Neuronal stem cell (in vitro differentiated cells): Measurements from ENCODE around the gene ADRA2B.
A peak's percentile ranks its signal among the peaks of the same experiment; 100 is the strongest.

Source experiments
- DNase-seq: peaks from one replicate; pipeline ENCODE4 v3.0.0-alpha.2; 2013; ENCODE audit warnings: low spot score
- H2AFZ ChIP-seq: one replicate; pipeline ENCODE4 v1.6.1; 2013; ENCODE audit warnings: mild to moderate bottlenecking, low read length, inconsistent platforms
- H2AK5ac ChIP-seq: 2 replicates; pipeline ENCODE4 v1.6.1; 2013; ENCODE audit warnings: low read depth, mild to moderate bottlenecking, inconsistent platforms, low read length, moderate library complexity, mixed read lengths
- H2BK120ac ChIP-seq: 2 replicates; pipeline ENCODE4 v1.6.1; 2013; ENCODE audit warnings: low read depth, mild to moderate bottlenecking, inconsistent platforms, low read length, moderate library complexity, mixed read lengths
- H2BK12ac ChIP-seq: one replicate; pipeline ENCODE4 v1.6.1; 2013; ENCODE audit warnings: low read length, inconsistent platforms
- H2BK15ac ChIP-seq: 2 replicates; pipeline ENCODE4 v1.6.1; 2013; ENCODE audit warnings: mild to moderate bottlenecking, low read length, inconsistent platforms, mixed read lengths
- H2BK5ac ChIP-seq: one replicate; pipeline ENCODE4 v1.6.1; 2013; ENCODE audit warnings: inconsistent platforms, mild to moderate bottlenecking, low read length, moderate library complexity
- H3K14ac ChIP-seq: one replicate; pipeline ENCODE4 v1.6.1; 2013; ENCODE audit warnings: low read length, inconsistent platforms
- H3K18ac ChIP-seq: 2 replicates; pipeline ENCODE4 v1.6.1; 2013; ENCODE audit warnings: low read length, inconsistent platforms
- H3K23ac ChIP-seq: 2 replicates; pipeline ENCODE4 v1.6.1; 2013; ENCODE audit warnings: low read depth, mild to moderate bottlenecking, mixed read lengths, low read length, inconsistent platforms; ENCODE audit not compliant: poor library complexity
- H3K27ac ChIP-seq: replicated peaks from 3 replicates; pipeline ENCODE4 v1.5.1; 2013; ENCODE audit warnings: low read length, inconsistent platforms
- H3K27me3 ChIP-seq, 3 experiments: 2 replicates each; pipeline ENCODE4 v1.6.1; 2013; ENCODE audit warnings: low read length in 3 of 3, mild to moderate bottlenecking in 2 of 3, inconsistent platforms in 1 of 3, low read depth in 1 of 3, mixed read lengths in 1 of 3, moderate library complexity in 1 of 3; ENCODE audit not compliant: control insufficient read depth in 3 of 3, insufficient read depth in 3 of 3
- H3K36me3 ChIP-seq, 2 donors: replicated peaks in 1 of 2; 2 replicates each; pipeline ENCODE4 v1.6.1; 2013; ENCODE audit warnings: low read length in 2 of 2; ENCODE audit not compliant: control insufficient read depth in 2 of 2, insufficient read depth in 2 of 2
- H3K4ac ChIP-seq: 2 replicates; pipeline ENCODE4 v1.6.1; 2013; ENCODE audit warnings: inconsistent platforms, mild to moderate bottlenecking, low read length, moderate library complexity
- H3K4me1 ChIP-seq, 2 donors: 1 replicate in 1 of 2; 2 replicates in 1 of 2; pipeline ENCODE4 v1.6.1; 2013; ENCODE audit warnings: low read length in 2 of 2, low read depth in 1 of 2; ENCODE audit not compliant: control insufficient read depth in 2 of 2, insufficient read depth in 1 of 2
- H3K4me2 ChIP-seq: one replicate; pipeline ENCODE4 v1.6.1; 2013; ENCODE audit warnings: mild to moderate bottlenecking, low read length, inconsistent platforms; ENCODE audit not compliant: insufficient read depth, poor library complexity, severe bottlenecking
- H3K4me3 ChIP-seq, 2 donors: 2 replicates each; pipeline ENCODE4 v1.5.1; 2013; ENCODE audit warnings: low read length in 2 of 2, mild to moderate bottlenecking in 2 of 2, inconsistent platforms in 1 of 2, moderate library complexity in 1 of 2
- H3K79me1 ChIP-seq: one replicate; pipeline ENCODE4 v1.6.1; 2013; ENCODE audit warnings: low read depth, mild to moderate bottlenecking, inconsistent platforms, low read length, moderate library complexity
- H3K9ac ChIP-seq: one replicate; pipeline ENCODE4 v1.6.1; 2013; ENCODE audit warnings: mild to moderate bottlenecking, low read depth, low read length, inconsistent platforms; ENCODE audit not compliant: poor library complexity
- H3K9me3 ChIP-seq, 2 donors: replicated peaks in 1 of 2; 2 replicates each; pipeline versions ENCODE3 to v1.6.1; 2013; ENCODE audit warnings: low read length in 2 of 2, mild to moderate bottlenecking in 2 of 2, inconsistent platforms in 1 of 2, low read depth in 1 of 2, mixed read lengths in 1 of 2, moderate library complexity in 1 of 2; ENCODE audit not compliant: control insufficient read depth in 2 of 2, insufficient read depth in 1 of 2
- H4K8ac ChIP-seq: one replicate; pipeline ENCODE4 v1.6.1; 2013; ENCODE audit warnings: low read depth, mild to moderate bottlenecking, inconsistent platforms, low read length, moderate library complexity
- H4K91ac ChIP-seq: one replicate; pipeline ENCODE4 v1.6.1; 2013; ENCODE audit warnings: low read length, low read depth, mild to moderate bottlenecking, inconsistent platforms; ENCODE audit not compliant: poor library complexity
- WGBS, 2 donors: extraction: QIAGEN DNeasy Blood & Tissue Kit; methylation state at CpG; one replicate each; pipeline ENCODE4 v1.1.7; 2013; ENCODE audit warnings: missing lambda C conversion rate in 2 of 2, mixed read lengths in 1 of 2; ENCODE audit not compliant: insufficient read length in 2 of 2, insufficient replicate concordance in 1 of 2; ENCODE audit errors: extremely low coverage in 2 of 2; 5-methylcytosine and 5-hydroxymethylcytosine counted together

The ADRA2B gene

DNA sequence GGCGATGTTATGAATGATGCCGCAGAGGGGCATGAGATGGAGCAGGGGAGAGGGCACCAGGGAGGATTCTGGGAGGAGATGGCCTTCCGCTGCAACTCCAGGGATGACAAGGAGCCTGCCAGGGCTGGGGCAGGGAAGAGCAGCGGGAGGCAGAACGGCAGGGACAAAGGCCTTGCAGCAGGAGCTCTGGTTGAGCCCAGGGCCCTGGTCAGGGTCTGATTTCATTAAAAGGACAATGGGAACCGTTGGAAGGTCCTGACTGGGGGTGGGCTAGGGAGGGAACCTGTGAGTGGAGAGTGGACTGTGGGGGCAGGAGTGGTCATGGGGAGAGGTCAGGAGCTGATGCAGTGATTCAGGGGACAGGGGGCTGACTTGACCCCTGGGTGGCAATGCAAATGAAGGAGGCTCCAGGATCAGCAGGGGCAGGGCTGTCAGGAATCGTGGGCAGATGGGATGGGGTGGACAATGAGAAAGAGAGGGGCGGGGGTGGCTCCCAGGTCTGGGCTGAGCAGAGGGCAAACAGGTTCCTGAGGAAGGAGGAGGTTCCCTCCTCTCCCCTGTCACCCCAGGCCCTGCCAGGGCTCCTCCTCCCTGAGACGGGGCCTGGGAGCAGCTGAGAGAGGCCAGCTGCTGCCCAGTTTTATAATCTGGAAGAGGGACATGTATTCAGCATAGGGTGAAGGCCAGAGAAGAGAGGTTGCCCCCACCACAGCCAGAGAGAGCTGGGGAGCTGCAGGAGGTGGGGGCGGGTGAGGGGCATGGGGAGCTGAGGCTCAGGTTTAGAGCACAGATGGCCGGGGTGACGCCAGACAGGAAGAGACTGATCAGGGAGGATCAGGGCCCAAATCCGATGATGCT is 36.2 kb upstream of the ADRA2B start:
- H4K91ac ChIP-seq = no peak overlapping the region
- no peak overlapping the region for H3K14ac ChIP-seq
- H2AK5ac ChIP-seq = peak overlapping the region; percentile 9
- peak overlapping the region; percentile 80 for H2BK5ac ChIP-seq
- H3K9me3 ChIP-seq = no peaks in the 10 kb centered on the region
- peak overlapping the region; percentile 21 for H4K8ac ChIP-seq
- H3K23ac ChIP-seq = no peak overlapping the region
- DNase-seq = peak; percentile 38
- H3K4me3 ChIP-seq = no peak overlapping the region
- peak overlapping the region; percentile 10 for H2BK12ac ChIP-seq
- peak overlapping the region; percentile 73 for H3K18ac ChIP-seq
- peak overlapping the region; percentile 14 for H3K27ac ChIP-seq
- peak overlapping the region; percentile 78 for H2AFZ ChIP-seq
- H2BK15ac ChIP-seq = peak overlapping the region; percentile 3
- H3K9ac ChIP-seq = no peak overlapping the region
- H3K4me2 ChIP-seq = no peak overlapping the region
- H3K4me1 ChIP-seq = peaks cover 25 to 30% of the 10 kb centered on the region in 2 donors
- peaks cover 0 to 20% (median 0%) of the 10 kb centered on the region in 3 experiments for H3K27me3 ChIP-seq
- no CpG with 5 or more reads among the region's 13 CpGs for WGBS, 2 donors
- no peaks in the 10 kb centered on the region for H3K36me3 ChIP-seq
- no peak overlapping the region for H3K4ac ChIP-seq
- no peaks in the 10 kb centered on the region for H3K79me1 ChIP-seq
- no peak overlapping the region for H2BK120ac ChIP-seq

DNA sequence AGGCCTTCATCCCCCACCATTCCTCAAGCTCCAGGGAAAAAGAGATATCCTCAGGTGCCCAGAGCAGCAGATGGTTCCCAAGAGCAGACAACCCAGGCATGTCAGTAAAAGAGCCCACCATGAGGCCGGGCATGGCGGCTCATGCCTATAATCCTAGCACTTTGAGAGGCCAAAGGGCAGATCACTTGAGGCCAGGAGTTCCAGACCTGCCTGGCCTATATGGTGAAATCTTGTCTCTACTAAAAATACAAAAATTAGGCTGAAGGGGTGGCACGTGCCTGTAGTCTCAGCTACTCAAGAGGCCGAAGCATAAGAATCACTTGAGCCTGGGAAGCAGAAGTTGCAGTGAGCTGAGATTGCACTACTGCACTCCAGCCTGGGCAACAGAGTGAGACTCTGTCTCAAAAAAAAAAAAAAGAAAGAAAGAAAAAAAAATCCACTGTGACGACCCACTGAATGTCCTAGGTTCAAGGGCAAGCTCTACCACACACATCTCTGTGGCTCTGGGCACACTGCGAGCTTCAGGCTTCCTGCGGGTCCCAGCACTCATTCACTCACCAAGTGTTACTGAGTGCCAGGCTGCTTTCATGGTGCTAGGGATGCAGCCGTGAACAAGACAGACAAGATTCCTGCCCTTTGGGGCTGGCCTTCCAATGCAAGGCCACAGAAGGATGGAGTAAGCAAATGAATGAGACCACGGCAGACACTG is 35.4 kb upstream of the ADRA2B start:
- Histone ChIP-seq H3K4me1 (peaks cover 25 to 33% of the 10 kb centered on the region in 2 donors), H3K9me3 (no peaks in the 10 kb centered on the region), H2BK12ac (peak overlapping the region; percentile 14), H4K91ac (no peak overlapping the region), H3K18ac (peak overlapping the region; percentile 61), H3K36me3 (no peaks in the 10 kb centered on the region), H2BK15ac (peak overlapping the region; percentile 64), H3K23ac (no peak overlapping the region), H3K27me3 (peaks cover 0 to 28% (median 4%) of the 10 kb centered on the region in 3 experiments), H2BK120ac (no peak overlapping the region), H3K79me1 (no peaks in the 10 kb centered on the region), H3K4ac (no peak overlapping the region), H3K4me3 (no peak overlapping the region), H3K14ac (no peak overlapping the region), H2BK5ac (peak overlapping the region; percentile 30), H2AK5ac (peak overlapping the region; percentile 59), H2AFZ (peak overlapping the region; percentile 78), H3K27ac (peak overlapping the region; percentile 14), H3K9ac (no peak overlapping the region), H4K8ac (peak overlapping the region; percentile 21), H3K4me2 (no peak overlapping the region)
- no peak for DNase-seq
- no CpG with 5 or more reads among the region's 9 CpGs for WGBS, 2 donors

DNA sequence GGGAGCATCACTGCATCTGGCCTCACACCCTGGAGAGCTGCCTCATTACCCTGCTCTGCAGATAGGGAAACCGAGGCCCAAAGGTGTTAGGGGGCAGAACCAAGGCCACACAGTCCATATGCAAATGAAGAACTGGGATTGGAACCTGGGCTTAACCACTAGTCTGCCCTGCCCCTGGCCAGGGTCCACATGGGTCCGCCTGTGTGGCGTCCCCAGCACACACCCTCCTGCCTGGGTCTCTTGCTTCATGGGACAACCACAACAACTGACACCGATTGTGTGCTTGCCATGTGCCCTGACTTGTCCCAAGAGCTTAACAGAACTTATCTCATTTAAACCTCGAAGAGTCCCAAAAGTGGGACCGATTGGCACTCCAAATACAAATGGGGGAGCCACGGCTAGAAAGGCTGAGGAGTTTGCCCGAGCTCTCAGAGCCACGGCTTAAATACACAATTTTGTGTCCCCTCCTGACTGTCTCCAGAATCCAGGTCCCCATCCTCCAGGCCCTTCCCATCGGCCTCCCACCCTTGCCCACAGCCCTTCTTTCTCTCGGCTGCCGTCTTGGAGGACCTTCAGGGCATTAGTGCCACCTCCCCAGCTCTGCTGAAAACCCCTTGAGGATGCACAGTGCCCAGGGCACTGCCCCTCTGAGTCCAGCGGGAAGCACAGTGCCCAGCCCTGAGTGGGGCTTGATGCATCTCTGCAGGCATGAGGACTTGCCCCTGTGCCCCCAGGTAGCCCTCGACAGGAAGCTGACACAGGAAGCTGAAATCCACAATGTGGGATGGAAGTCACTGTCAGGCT is 34.6 kb upstream of the ADRA2B start:
- Histone ChIP-seq H3K27ac (no peak overlapping the region), H3K14ac (no peak overlapping the region), H2AK5ac (peak overlapping the region; percentile 59), H3K27me3 (peaks cover 0 to 35% (median 9%) of the 10 kb centered on the region in 3 experiments), H4K91ac (no peak overlapping the region), H3K23ac (no peak overlapping the region), H3K36me3 (no peaks in the 10 kb centered on the region), H3K9ac (no peak overlapping the region), H2BK5ac (peak overlapping the region; percentile 30), H3K4me2 (no peak overlapping the region), H3K18ac (peak overlapping the region; percentile 16), H2BK15ac (peak overlapping the region; percentile 64), H2AFZ (no peak overlapping the region), H3K4me1 (peaks cover 25 to 36% of the 10 kb centered on the region in 2 donors), H2BK12ac (no peak overlapping the region), H3K4ac (no peak overlapping the region), H3K4me3 (no peak overlapping the region), H4K8ac (no peak overlapping the region), H3K9me3 (no peaks in the 10 kb centered on the region), H3K79me1 (no peaks in the 10 kb centered on the region), H2BK120ac (no peak overlapping the region)
- DNase-seq = no peak
- WGBS, 2 donors = no CpG with 5 or more reads among the region's 14 CpGs
